ENCODE data around the gene SUCLG1.

GRCh38 chr2:84421197-84421596 lies 37.9 kb downstream of the SUCLG1 start:
- TF ChIP-seq GATA2 (IDR thresholded peaks at IDR 0.05; ENCODE audit: low read depth, low read length), result no peak
- no peak for TF ChIP-seq GATA3 (IDR thresholded peaks at IDR 0.05; ENCODE audit: low read depth, low read length)

Measured in SH-SY5Y (cell line).